Smooth muscle cell (in vitro differentiated cells): ENCODE results near the gene CIB2. TPM values are rescaled to one million over a fixed set of nuclear protein-coding genes. Genes with fewer than 3 reads are reported as not detected.

Experiments
- DNase-seq: peaks from one replicate; lab custom pipeline; 2025; ENCODE audit not compliant: unreplicated experiment; lab: John Stamatoyannopoulos, UW
- H2AFZ ChIP-seq: fragments of 200-600 bp; sonication (generic); 2 replicates; pipeline ENCODE4 v1.6.0; 2016; ENCODE audit warnings: antibody characterized with exemption, low read depth, mild to moderate bottlenecking
- H3F3A ChIP-seq: fragments of 200-600 bp; sonication (generic); 2 replicates; pipeline ENCODE4 v1.6.0; 2017; ENCODE audit warnings: antibody characterized with exemption, low read depth
- H3K27ac ChIP-seq: fragments of 200-600 bp; sonication (generic); 2 replicates; pipeline ENCODE4 v1.5.1; 2016; ENCODE audit warnings: low read depth, mild to moderate bottlenecking
- H3K27me3 ChIP-seq: fragments of 200-600 bp; sonication (generic); 2 replicates; pipeline ENCODE4 v1.6.1; 2016; ENCODE audit warnings: low read depth, mild to moderate bottlenecking
- H3K36me3 ChIP-seq: fragments of 200-600 bp; sonication (generic); 2 replicates; pipeline ENCODE4 v1.5.1; 2016; ENCODE audit warnings: low read depth
- H3K4me1 ChIP-seq: fragments of 200-600 bp; sonication (generic); 2 replicates; pipeline ENCODE4 v1.5.1; 2016; ENCODE audit warnings: low read depth
- H3K4me2 ChIP-seq: fragments of 200-600 bp; sonication (generic); 2 replicates; pipeline ENCODE4 v1.6.0; 2016; ENCODE audit warnings: mild to moderate bottlenecking
- H3K4me3 ChIP-seq: fragments of 200-600 bp; sonication (generic); 2 replicates; pipeline ENCODE4 v1.5.1; 2016; ENCODE audit warnings: mild to moderate bottlenecking
- H3K79me2 ChIP-seq: fragments of 200-600 bp; sonication (generic); 2 replicates; pipeline ENCODE4 v1.6.0; 2016; ENCODE audit warnings: low read depth, mild to moderate bottlenecking
- H3K9ac ChIP-seq: fragments of 200-600 bp; sonication (generic); 2 replicates; pipeline ENCODE4 v1.6.0; 2016; ENCODE audit warnings: low read depth
- H3K9me3 ChIP-seq: fragments of 200-600 bp; sonication (generic); replicated peaks from 2 replicates; pipeline ENCODE4 v1.5.1; 2016; ENCODE audit warnings: low read depth
- H4K20me1 ChIP-seq: fragments of 200-600 bp; sonication (generic); 2 replicates; pipeline ENCODE4 v1.6.0; 2016; ENCODE audit warnings: low read depth
- WGBS: methylation state at CpG from one replicate; pipeline ENCODE4 v1.1.7; 2016; ENCODE audit warnings: low lambda C conversion rate; 5-methylcytosine and 5-hydroxymethylcytosine counted together
- polyA plus RNA-seq: library from polyadenylated mRNA; unstranded; fragments of >200 nt; fragmentation: Nextera tagmentation; extraction: Ambion mirVana; gene quantifications from 2 replicates; pipeline ENCODE4 v1.2.1, GENCODE V29; 2016
- total RNA-seq: library from RNA; depleted of rRNA; stranded (reverse); fragments of >200 nt; gene quantifications from 2 replicates; pipeline ENCODE4 v1.2.3, GENCODE V29; 2014
- TF ChIP-seq, protein P1 (sequence below): fragments of 200-600 bp; sonication (generic); IDR thresholded peaks from 2 replicates; pipeline ENCODE4 v1.5.1; 2017; ENCODE audit warnings: borderline replicate concordance, mild to moderate bottlenecking, antibody characterized with exemption; ENCODE audit not compliant: insufficient read depth, poor library complexity, severe bottlenecking

CIB2 gene
- total and polyA plus RNA-seq, 2 experiments from 2014 or later, result 20.9 to 21.7 TPM

DNA sequence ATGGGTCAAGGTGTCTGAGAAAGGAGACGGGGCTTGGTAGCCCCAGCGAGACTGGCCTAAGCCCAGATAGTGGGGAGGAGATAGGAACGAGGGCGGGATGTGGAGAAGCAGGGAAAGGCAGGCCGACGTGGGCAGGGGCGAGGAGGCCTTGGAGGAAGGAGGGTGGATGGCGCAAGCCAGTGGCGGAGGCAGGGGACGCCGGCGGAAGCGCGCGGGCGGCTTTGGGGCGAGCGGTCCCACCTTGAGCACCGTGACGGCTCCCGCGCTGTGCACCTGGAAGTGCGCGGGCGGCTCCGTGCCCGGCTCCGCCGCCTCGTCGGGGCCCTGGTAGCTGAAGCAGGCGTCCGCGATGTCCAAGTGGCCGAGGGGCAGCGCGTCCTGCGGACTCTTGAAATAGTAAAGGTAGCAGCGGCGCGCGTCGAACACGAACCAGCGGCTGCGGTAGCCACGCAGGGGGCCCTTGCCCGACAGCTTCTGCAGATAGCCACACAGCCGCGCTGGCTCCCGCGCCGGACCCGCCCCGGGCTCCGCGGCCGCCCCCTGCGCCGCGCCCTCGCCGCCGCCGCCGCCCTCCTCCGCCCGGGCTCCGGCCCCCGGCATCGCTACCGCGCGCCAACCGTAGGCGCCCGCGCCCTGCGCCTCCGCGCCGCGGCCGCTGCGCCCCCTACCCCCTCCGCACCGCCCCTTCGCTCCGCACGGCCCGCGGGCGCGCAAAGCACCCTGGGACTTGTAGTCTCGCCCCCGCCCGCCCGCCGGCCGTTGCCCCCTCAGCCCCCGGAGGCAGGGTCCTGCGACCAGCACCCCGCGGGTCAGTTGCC lies 54.0 kb downstream of the CIB2 start, which contains the start of gene TBC1D2B:
Gene TBC1D2B, minus strand, starts transcription at position 659 of the 818 bp plus-strand sequence. Its CDS starts 59 bp downstream, at position 600.
- WGBS, result 1% methylated on average over 61 of the region's 104 CpGs
- H3F3A ChIP-seq, result peaks cover 22% of the 10 kb centered on the region
- H3K9me3 ChIP-seq, result no peaks in the 10 kb centered on the region
- H3K4me2 ChIP-seq, result peak within 1 kb of the TSS; percentile 99
- no peaks in the 10 kb centered on the region for H3K27me3 ChIP-seq
- peak within 1 kb of the TSS; percentile 94 for H3K27ac ChIP-seq
- no peak for DNase-seq
- H3K79me2 ChIP-seq, result peaks cover 22% of the 10 kb centered on the region
- TF ChIP-seq, protein P1, sequence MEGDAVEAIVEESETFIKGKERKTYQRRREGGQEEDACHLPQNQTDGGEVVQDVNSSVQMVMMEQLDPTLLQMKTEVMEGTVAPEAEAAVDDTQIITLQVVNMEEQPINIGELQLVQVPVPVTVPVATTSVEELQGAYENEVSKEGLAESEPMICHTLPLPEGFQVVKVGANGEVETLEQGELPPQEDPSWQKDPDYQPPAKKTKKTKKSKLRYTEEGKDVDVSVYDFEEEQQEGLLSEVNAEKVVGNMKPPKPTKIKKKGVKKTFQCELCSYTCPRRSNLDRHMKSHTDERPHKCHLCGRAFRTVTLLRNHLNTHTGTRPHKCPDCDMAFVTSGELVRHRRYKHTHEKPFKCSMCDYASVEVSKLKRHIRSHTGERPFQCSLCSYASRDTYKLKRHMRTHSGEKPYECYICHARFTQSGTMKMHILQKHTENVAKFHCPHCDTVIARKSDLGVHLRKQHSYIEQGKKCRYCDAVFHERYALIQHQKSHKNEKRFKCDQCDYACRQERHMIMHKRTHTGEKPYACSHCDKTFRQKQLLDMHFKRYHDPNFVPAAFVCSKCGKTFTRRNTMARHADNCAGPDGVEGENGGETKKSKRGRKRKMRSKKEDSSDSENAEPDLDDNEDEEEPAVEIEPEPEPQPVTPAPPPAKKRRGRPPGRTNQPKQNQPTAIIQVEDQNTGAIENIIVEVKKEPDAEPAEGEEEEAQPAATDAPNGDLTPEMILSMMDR, result no peak
- peak within 1 kb of the TSS; percentile 88 for H3K4me3 ChIP-seq
- H2AFZ ChIP-seq, result peak within 1 kb of the TSS; percentile 98
- no peaks in the 10 kb centered on the region for H3K36me3 ChIP-seq
- peaks cover 19% of the 10 kb centered on the region for H3K4me1 ChIP-seq
- H4K20me1 ChIP-seq, result peaks cover 2% of the 10 kb centered on the region
- H3K9ac ChIP-seq, result peak within 1 kb of the TSS; percentile 44

DNA sequence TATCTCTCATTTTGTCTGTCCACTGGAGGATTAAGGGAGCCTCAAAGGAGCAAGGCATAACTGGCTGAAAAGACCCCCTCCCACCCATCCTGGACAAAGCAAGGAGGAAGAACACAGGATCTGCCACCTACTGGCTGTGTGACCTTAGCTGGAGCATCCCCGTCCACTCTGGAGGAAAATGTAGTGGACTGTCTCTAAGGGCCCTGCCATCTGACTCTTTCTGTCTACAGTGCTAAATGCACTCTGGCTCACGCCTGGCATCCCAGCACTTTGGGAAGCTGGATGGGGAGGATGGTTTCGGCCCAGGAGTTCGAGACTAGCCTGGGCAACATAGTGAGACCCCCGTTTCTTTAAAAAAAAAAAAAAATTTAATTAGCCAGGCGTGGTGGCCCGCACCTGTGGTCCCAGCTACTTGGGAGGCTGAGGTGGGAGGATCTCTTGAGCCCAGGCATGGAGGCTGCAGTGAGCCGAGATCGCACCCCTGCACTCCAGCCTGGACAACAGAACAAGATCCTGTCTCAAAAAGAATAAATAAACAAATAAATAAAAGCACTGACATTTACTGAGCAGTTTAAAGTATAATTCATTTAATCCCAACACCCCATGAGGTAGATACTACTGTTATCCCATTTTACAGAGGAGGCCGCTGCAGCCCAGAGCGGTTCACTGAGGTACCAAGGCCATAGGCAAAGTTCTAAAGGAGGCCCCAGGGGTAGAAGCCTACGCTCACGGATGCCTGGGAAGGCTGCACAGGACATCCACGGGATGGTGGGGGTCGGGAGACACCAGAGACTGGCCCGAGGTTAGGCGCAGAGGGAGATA lies 54.8 kb downstream of the CIB2 start:
- Histone ChIP-seq H3K9ac (peak overlapping the region; percentile 44), H3K27ac (peak overlapping the region; percentile 94), H3K4me3 (peak overlapping the region; percentile 88), H3F3A (peaks cover 22% of the 10 kb centered on the region), H3K36me3 (no peaks in the 10 kb centered on the region), H3K9me3 (no peaks in the 10 kb centered on the region), H3K79me2 (peaks cover 30% of the 10 kb centered on the region), H2AFZ (peak overlapping the region; percentile 89), H4K20me1 (peaks cover 10% of the 10 kb centered on the region), H3K4me2 (peak overlapping the region; percentile 97), H3K27me3 (no peaks in the 10 kb centered on the region), H3K4me1 (peaks cover 27% of the 10 kb centered on the region)
- TF ChIP-seq, protein P1, result no peak
- DNase-seq, result no peak
- 60% methylated on average over 17 of the region's 17 CpGs for WGBS

DNA sequence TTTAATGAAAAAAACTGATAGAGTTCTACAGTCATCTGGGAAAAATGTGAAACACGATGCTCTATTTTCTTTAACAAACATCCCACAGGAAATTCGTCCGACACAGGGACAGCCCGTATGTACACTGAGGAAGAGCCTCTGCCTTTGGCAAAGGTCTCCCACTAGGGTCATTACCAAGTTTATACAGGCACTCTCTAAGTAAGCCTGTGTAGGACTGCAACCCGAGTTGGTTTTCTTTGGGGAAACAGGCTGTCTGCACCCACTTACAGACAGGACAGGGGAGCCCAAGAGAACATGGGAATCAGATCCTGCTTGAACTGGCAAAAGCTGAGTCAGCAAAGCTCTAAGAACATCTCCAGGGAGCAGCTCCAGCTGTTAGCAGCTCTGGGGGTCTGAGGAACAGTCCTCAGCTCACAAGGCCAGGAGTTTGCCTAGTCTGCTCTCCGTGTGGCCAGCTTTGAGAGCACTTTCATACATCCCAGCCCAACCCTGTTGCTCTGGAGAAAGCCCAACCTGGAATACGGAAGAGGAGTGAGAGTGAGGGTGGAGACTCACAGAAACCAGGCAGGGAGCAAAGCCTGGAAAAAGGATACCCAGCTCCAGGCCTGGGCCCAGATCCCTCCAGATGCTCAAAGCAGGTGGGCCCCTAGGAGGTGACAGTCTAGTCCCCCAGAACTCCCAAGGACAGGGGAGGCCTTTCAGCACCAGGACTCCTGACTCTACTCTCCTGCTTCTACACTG lies 55.6 kb downstream of the CIB2 start:
- peaks cover 18% of the 10 kb centered on the region for H4K20me1 ChIP-seq
- H3F3A ChIP-seq, result peaks cover 22% of the 10 kb centered on the region
- peak overlapping the region; percentile 36 for H3K9ac ChIP-seq
- H3K79me2 ChIP-seq, result peaks cover 38% of the 10 kb centered on the region
- DNase-seq, result no peak
- 11% methylated on average over 7 of the region's 7 CpGs for WGBS
- H3K36me3 ChIP-seq, result no peaks in the 10 kb centered on the region
- H3K27me3 ChIP-seq, result no peaks in the 10 kb centered on the region
- TF ChIP-seq, protein P1, result no peak
- no peak overlapping the region for H2AFZ ChIP-seq
- H3K9me3 ChIP-seq, result no peaks in the 10 kb centered on the region
- peak overlapping the region; percentile 88 for H3K4me3 ChIP-seq
- H3K4me1 ChIP-seq, result peaks cover 30% of the 10 kb centered on the region
- H3K4me2 ChIP-seq, result peak overlapping the region; percentile 97
- peak overlapping the region; percentile 94 for H3K27ac ChIP-seq
